Esophagus squamous epithelium (tissue), 5 donors: Measurements from ENCODE around the gene HELZ. TPM values are rescaled to one million over a fixed set of nuclear protein-coding genes. Genes with fewer than 3 reads are reported as not detected.

Experiments used
- DNase-seq: peaks from one replicate; lab custom pipeline; 2025; lab: John Stamatoyannopoulos, UW
- H3K27ac ChIP-seq, 4 donors: fragments of 200-600 bp; sonication (generic); one replicate each; pipeline ENCODE4 v1.5.1; 2016 to 2019; ENCODE audit warnings: mild to moderate bottlenecking in 1 of 4
- H3K27me3 ChIP-seq, 4 donors: fragments of 200-600 bp; sonication (generic); 1 replicate in 3 of 4; 2 replicates in 1 of 4; pipeline versions ENCODE4 v1.5.1 to v1.6.0; 2017 to 2021; ENCODE audit warnings: antibody characterized with exemption in 1 of 4
- H3K36me3 ChIP-seq, 3 donors: fragments of 200-600 bp; sonication (generic); one replicate each; pipeline ENCODE4 v1.5.1; 2016 to 2019
- H3K4me1 ChIP-seq, 3 donors: fragments of 200-600 bp; sonication (generic); one replicate each; pipeline ENCODE4 v1.5.1; 2017 to 2019
- H3K4me3 ChIP-seq, 4 donors: fragments of 200-600 bp; sonication (generic); 1 replicate in 3 of 4; 2 replicates in 1 of 4; pipeline ENCODE4 v1.5.1; 2016 to 2019; ENCODE audit warnings: mild to moderate bottlenecking in 2 of 4, moderate library complexity in 1 of 4
- H3K9me3 ChIP-seq, 3 donors: fragments of 200-600 bp; sonication (generic); one replicate each; pipeline ENCODE4 v1.5.1; 2016 to 2019
- POLR2A ChIP-seq, 4 donors: fragments of 450-650 bp; IDR thresholded peaks; one replicate each; pipeline ENCODE4 v1.6.1; 2017; ENCODE audit warnings: antibody characterized with exemption in 4 of 4, mild to moderate bottlenecking in 4 of 4, moderate library complexity in 3 of 4
- WGBS, 2 donors: methylation state at CpG; one replicate each; pipeline ENCODE4 v1.1.5; 2018; 5-methylcytosine and 5-hydroxymethylcytosine counted together
- intact Hi-C: fragments of 100-400 bp; cut with DNase I; formaldehyde crosslinking; loops from one replicate; pipeline ENCODE4 v1.15.0; 2022
- total RNA-seq, 4 donors: library from RNA; depleted of rRNA; stranded (reverse); fragments of >200 nt; gene quantifications; one replicate each; pipeline ENCODE4 v1.1.0, GENCODE V29; 2016
- TF ChIP-seq, protein P1 (sequence below), 6 experiments: fragments of 450-650 bp in 4 of 6; fragments of 200-600 bp in 2 of 6; sonication (generic) in 2 of 6; IDR thresholded peaks; one replicate each; pipeline ENCODE4 v1.5.1; 2016 to 2019; ENCODE audit warnings: antibody characterized with exemption in 6 of 6, mild to moderate bottlenecking in 4 of 6, moderate library complexity in 4 of 6
- donor health status: DM: yes; HTN: yes; CAD: no.

The HELZ gene
- total RNA-seq, 4 donors from 2014 or later, result 11.4 to 42.5 (median 26.8) TPM

GRCh38 chr17:67216578-67217320 is 28.2 kb downstream of the HELZ start:
- TF ChIP-seq, protein P1, sequence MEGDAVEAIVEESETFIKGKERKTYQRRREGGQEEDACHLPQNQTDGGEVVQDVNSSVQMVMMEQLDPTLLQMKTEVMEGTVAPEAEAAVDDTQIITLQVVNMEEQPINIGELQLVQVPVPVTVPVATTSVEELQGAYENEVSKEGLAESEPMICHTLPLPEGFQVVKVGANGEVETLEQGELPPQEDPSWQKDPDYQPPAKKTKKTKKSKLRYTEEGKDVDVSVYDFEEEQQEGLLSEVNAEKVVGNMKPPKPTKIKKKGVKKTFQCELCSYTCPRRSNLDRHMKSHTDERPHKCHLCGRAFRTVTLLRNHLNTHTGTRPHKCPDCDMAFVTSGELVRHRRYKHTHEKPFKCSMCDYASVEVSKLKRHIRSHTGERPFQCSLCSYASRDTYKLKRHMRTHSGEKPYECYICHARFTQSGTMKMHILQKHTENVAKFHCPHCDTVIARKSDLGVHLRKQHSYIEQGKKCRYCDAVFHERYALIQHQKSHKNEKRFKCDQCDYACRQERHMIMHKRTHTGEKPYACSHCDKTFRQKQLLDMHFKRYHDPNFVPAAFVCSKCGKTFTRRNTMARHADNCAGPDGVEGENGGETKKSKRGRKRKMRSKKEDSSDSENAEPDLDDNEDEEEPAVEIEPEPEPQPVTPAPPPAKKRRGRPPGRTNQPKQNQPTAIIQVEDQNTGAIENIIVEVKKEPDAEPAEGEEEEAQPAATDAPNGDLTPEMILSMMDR (IDR thresholded peaks at IDR 0.05), result no peak
- TF ChIP-seq POLR2A (IDR thresholded peaks at IDR 0.05), result no peak
- H3K4me3 ChIP-seq, result no peak overlapping the region
- no peak for DNase-seq
- no peaks in the 10 kb centered on the region for H3K27me3 ChIP-seq
- H3K4me1 ChIP-seq, result peaks cover 0 to 23% (median 5%) of the 10 kb centered on the region in 3 donors
- no peak overlapping the region for H3K27ac ChIP-seq
- peaks cover 6 to 60% (median 12%) of the 10 kb centered on the region in 3 donors for H3K36me3 ChIP-seq
- WGBS, 2 donors, result 84 to 86% methylated on average over 10 of the region's 10 CpGs
- no peaks in the 10 kb centered on the region for H3K9me3 ChIP-seq
- intact Hi-C loops, result no loop called here

GRCh38 chr17:67215991-67216421 is 29.0 kb downstream of the HELZ start:
- Histone ChIP-seq H3K27me3 (no peaks in the 10 kb centered on the region), H3K4me3 (no peak overlapping the region), H3K4me1 (peaks cover 0 to 16% (median 0%) of the 10 kb centered on the region in 3 donors), H3K9me3 (no peaks in the 10 kb centered on the region), H3K36me3 (peaks cover 6 to 60% (median 12%) of the 10 kb centered on the region in 3 donors), H3K27ac (no peak overlapping the region)
- DNase-seq, result no peak
- TF ChIP-seq, protein P1 (IDR thresholded peaks at IDR 0.05), result no peak
- no peak for TF ChIP-seq POLR2A (IDR thresholded peaks at IDR 0.05)
- intact Hi-C loops, result no loop called here
- WGBS, 2 donors, result 86 to 90% methylated on average over 7 of the region's 7 CpGs

DNA sequence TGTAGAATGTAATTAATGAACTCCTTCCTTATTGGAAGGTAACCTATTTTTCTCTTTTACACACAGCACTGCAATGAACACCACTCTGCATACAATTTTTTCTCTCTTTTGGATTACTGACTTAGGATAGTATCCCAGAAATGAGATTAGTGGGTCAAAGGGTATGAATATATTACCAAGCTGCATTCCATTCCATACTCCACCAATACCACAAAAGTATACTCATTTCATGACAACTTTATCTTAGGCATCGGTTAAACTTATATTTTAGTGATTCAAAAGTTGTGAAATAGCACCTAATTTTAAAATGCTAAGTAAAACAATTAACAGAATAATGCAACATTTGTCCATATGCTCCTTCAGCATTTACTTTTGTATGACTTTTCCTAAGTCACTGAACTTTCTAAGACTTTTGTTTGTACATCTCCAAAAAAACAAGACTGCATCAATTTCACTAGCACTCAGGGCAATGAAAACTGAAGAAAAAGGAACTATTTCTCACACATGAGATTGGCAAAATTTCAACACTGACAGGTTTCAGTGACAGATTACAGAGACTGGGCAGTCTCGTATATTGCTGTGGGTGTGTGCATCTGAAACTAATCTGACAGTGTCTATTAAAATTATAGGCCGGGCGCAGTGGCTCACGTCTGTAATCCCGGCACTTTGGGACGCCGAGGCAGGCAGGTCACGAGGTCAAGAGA is 32.1 kb downstream of the HELZ start:
- no peak for DNase-seq
- Histone ChIP-seq H3K4me3 (no peak overlapping the region), H3K4me1 (peaks cover 0 to 12% (median 0%) of the 10 kb centered on the region in 3 donors)

DNA sequence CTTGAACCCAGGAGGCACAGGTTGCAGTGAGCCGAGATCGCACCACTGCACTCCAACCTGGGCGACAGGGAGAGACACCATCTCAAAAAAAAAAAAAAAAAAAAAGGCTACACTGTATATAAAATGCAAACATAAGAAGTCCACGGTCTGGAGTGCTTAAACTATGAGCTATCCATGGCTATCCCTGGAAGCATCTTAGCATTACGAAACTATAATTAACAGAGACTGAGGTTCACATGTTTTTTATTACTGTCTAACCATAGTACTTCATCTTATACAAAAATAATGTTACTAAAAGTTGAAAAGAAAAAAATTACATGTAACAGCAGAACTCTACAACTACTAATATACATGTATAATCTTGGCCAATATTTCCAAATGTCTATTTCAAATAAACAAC is 32.8 kb downstream of the HELZ start:
- H3K27ac ChIP-seq, result no peak overlapping the region
- TF ChIP-seq POLR2A (IDR thresholded peaks at IDR 0.05), result no peak
- TF ChIP-seq, protein P1 (IDR thresholded peaks at IDR 0.05), result no peak
- H3K9me3 ChIP-seq, result no peaks in the 10 kb centered on the region
- peaks cover 6 to 45% (median 6%) of the 10 kb centered on the region in 3 donors for H3K36me3 ChIP-seq
- no peaks in the 10 kb centered on the region for H3K27me3 ChIP-seq
- no peak for DNase-seq
- intact Hi-C loops, result no loop called here
- H3K4me3 ChIP-seq, result no peak overlapping the region
- peaks cover 0 to 12% (median 0%) of the 10 kb centered on the region in 3 donors for H3K4me1 ChIP-seq
- 86 to 89% methylated on average over 2 of the region's 5 CpGs for WGBS, 2 donors

More for the DNA sequence above, 32.1 kb downstream of the HELZ start:
- Histone ChIP-seq H3K27ac (no peak overlapping the region), H3K27me3 (no peaks in the 10 kb centered on the region), H3K9me3 (no peaks in the 10 kb centered on the region), H3K36me3 (peaks cover 6 to 52% (median 10%) of the 10 kb centered on the region in 3 donors)
- 72 to 77% methylated on average over 9 of the region's 9 CpGs for WGBS, 2 donors
- TF ChIP-seq, protein P1 (IDR thresholded peaks at IDR 0.05), result no peak
- TF ChIP-seq POLR2A (IDR thresholded peaks at IDR 0.05), result no peak
- intact Hi-C loops, result no loop called here

DNA sequence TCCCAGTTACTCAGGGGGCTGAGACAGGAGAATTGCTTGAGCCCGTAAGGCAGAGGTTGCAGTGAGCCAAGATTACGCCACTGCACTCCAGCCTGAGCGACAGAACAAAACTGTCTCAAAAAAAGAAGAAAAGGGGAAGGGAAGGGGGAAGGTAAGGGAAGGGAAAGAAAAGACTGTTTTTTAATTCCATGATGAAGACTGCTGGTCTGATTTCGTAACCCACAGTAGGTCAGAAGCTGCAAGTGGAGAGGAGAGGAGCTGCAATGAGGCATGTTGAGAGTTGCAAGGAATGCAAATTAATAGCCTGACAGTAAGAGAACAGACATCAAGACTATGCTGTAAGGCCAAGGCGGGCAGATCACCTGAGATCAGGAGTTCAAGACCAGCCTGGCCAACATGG is 33.3 kb downstream of the HELZ start:
- Histone ChIP-seq H3K4me3 (no peak overlapping the region), H3K36me3 (peaks cover 6 to 40% (median 6%) of the 10 kb centered on the region in 3 donors), H3K27me3 (no peaks in the 10 kb centered on the region), H3K9me3 (no peaks in the 10 kb centered on the region), H3K27ac (no peak overlapping the region), H3K4me1 (peaks cover 0 to 12% (median 0%) of the 10 kb centered on the region in 3 donors)
- DNase-seq, result no peak
- 70 to 79% methylated on average over 2 to 5 of the region's 5 CpGs for WGBS, 2 donors
- no peak for TF ChIP-seq POLR2A (IDR thresholded peaks at IDR 0.05)
- TF ChIP-seq, protein P1 (IDR thresholded peaks at IDR 0.05), result no peak
- intact Hi-C loops, result no loop called here
